SU-DHL-6 (cell line): ENCODE measurements around the gene OR51V1.

ENCODE experiments used
- CTCF ChIP-seq: fragments of 200-600 bp; sonication (generic); IDR thresholded peaks from one replicate; pipeline ENCODE4 v1.5.1; 2017; ENCODE audit warnings: antibody characterized with exemption, mild to moderate bottlenecking, low read length, moderate library complexity; ENCODE audit not compliant: insufficient read depth, poor library complexity, severe bottlenecking
- EZH2phosphoT487 ChIP-seq: fragments of 200-600 bp; sonication (generic), shearing (Covaris generic); conservative IDR thresholded peaks from 2 replicates; pipeline ENCODE4 v1.6.1; 2018; ENCODE audit warnings: mild to moderate bottlenecking, antibody characterized with exemption, low read length, moderate library complexity, mixed read lengths

- TF ChIP-seq CTCF (no peak), EZH2phosphoT487 (no peak)
These were observed 25.5 kb downstream of the OR51V1 start for GRCh38 chr11:5174934-5175333.
